HG03521 (cell line): Measurements from ENCODE around the gene ADAMTSL5.
A peak's percentile ranks its signal among the peaks of the same experiment; 100 is the strongest.

Experiments
- ATAC-seq: cut with Tn5 transposase; IDR thresholded peaks from one replicate; pipeline ENCODE4 v1.9.1; 2021; ENCODE audit warnings: mild to moderate bottlenecking, moderate library complexity; ENCODE audit not compliant: unreplicated experiment

Gene ADAMTSL5

GRCh38 chr19:1496714-1497577, 15.9 kb downstream of the ADAMTSL5 start:
- ATAC-seq: no peak

GRCh38 chr19:1495799-1496713, 16.8 kb downstream of the ADAMTSL5 start:
- ATAC-seq: no peak

- no peak for ATAC-seq
These were observed 17.6 kb downstream of the ADAMTSL5 start for GRCh38 chr19:1495051-1495798.

- ATAC-seq: no peak
These were observed 18.6 kb downstream of the ADAMTSL5 start for GRCh38 chr19:1494115-1494815.

- no peak for ATAC-seq
These were observed 20.3 kb downstream of the ADAMTSL5 start for GRCh38 chr19:1492474-1493006.

- no peak for ATAC-seq
These were observed 21.0 kb downstream of the ADAMTSL5 start for GRCh38 chr19:1491849-1492170.

GRCh38 chr19:1491114-1491848, 21.5 kb downstream of the ADAMTSL5 start, which contains the start of gene REEP6:
Gene REEP6 (plus strand): TSS chr19:1491181. CDS start chr19:1491270, 89 bp downstream.
- ATAC-seq: no peak

GRCh38 chr19:1490311-1491113, 22.3 kb downstream of the ADAMTSL5 start, which contains the start of gene PCSK4:
Gene PCSK4 (minus strand): TSS chr19:1490350. CDS start chr19:1490346, 4 bp downstream.
- peak; percentile 87 for ATAC-seq

- ATAC-seq: no peak
These were observed 23.1 kb downstream of the ADAMTSL5 start for GRCh38 chr19:1489463-1490310.

GRCh38 chr19:1488282-1488601, 24.6 kb downstream of the ADAMTSL5 start:
- no peak for ATAC-seq

- ATAC-seq: no peak
These were observed 25.1 kb downstream of the ADAMTSL5 start for GRCh38 chr19:1487576-1488281.

- ATAC-seq: no peak
These were observed 25.9 kb downstream of the ADAMTSL5 start for GRCh38 chr19:1486720-1487575.

GRCh38 chr19:1483979-1484428, 28.8 kb downstream of the ADAMTSL5 start:
- ATAC-seq: no peak

GRCh38 chr19:1483131-1483978, 29.5 kb downstream of the ADAMTSL5 start:
- no peak for ATAC-seq
